Gastroesophageal sphincter (tissue), 4 donors: ENCODE measurements around the gene BSPRY. TPM values are rescaled to one million over a fixed set of nuclear protein-coding genes. Genes with fewer than 3 reads are reported as not detected.
A peak's percentile ranks its signal among the peaks of the same experiment; 100 is the strongest.

Source experiments
- ATAC-seq: fragments of 150-250 bp; one replicate; pipeline ENCODE4 v1.9.1; 2016; ENCODE audit warnings: mild to moderate bottlenecking, moderate library complexity
- H3K27ac ChIP-seq, 4 donors: fragments of 200-600 bp; sonication (generic) in 3 of 4; 1 replicate in 3 of 4; 2 replicates in 1 of 4; pipeline ENCODE4 v1.5.1; 2016 to 2019
- H3K27me3 ChIP-seq: fragments of 200-600 bp; sonication (generic); one replicate; pipeline ENCODE4 v1.5.1; 2019
- H3K36me3 ChIP-seq, 2 donors: fragments of 200-600 bp; sonication (generic); one replicate each; pipeline ENCODE4 v1.5.1; 2019; ENCODE audit warnings: control low read depth in 1 of 2
- H3K4me1 ChIP-seq, 3 donors: fragments of 200-600 bp; sonication (generic); 1 replicate in 2 of 3; 2 replicates in 1 of 3; pipeline ENCODE4 v1.5.1; 2016 to 2019; ENCODE audit warnings: control low read depth in 2 of 3
- H3K4me3 ChIP-seq, 2 donors: fragments of 200-600 bp; sonication (generic); one replicate each; pipeline ENCODE4 v1.5.1; 2019; ENCODE audit warnings: mild to moderate bottlenecking in 1 of 2, moderate library complexity in 1 of 2
- H3K9me3 ChIP-seq, 3 donors: fragments of 200-600 bp; sonication (generic); one replicate each; pipeline ENCODE4 v1.5.1; 2017 to 2019; ENCODE audit warnings: control low read depth in 2 of 3
- CTCF ChIP-seq, 4 experiments: fragments of 200-600 bp in 2 of 4; fragments of 450-650 bp in 2 of 4; sonication (generic) in 1 of 4; IDR thresholded peaks; one replicate each; pipeline ENCODE4 v1.5.1; 2017 to 2019; ENCODE audit warnings: antibody characterized with exemption in 4 of 4, mild to moderate bottlenecking in 2 of 4, moderate library complexity in 2 of 4
- EP300 ChIP-seq: sonication (generic); formaldehyde crosslinking; IDR thresholded peaks from one replicate; pipeline ENCODE4 v1.6.1; 2017; ENCODE audit warnings: antibody characterized with exemption, mild to moderate bottlenecking
- POLR2A ChIP-seq, 2 donors: fragments of 450-650 bp; IDR thresholded peaks; one replicate each; pipeline ENCODE4 v1.6.1; 2017; ENCODE audit warnings: antibody characterized with exemption in 2 of 2, mild to moderate bottlenecking in 2 of 2, moderate library complexity in 1 of 2
- POLR2AphosphoS5 ChIP-seq: sonication (generic); formaldehyde crosslinking; IDR thresholded peaks from one replicate; pipeline ENCODE4 v1.6.1; 2017; ENCODE audit warnings: antibody characterized with exemption
- WGBS, 2 donors: methylation state at CpG; one replicate each; pipeline ENCODE4 v1.1.5; 2018; ENCODE audit warnings: low coverage in 1 of 2; 5-methylcytosine and 5-hydroxymethylcytosine counted together
- total RNA-seq, 4 donors: library from RNA; depleted of rRNA; stranded (reverse); fragments of >200 nt; gene quantifications; one replicate each; pipeline ENCODE4 v1.1.0, GENCODE V29; 2016

Gene BSPRY
- total RNA-seq, 4 donors from 2014 or later: 0.16 to 4.0 (median 0.36) TPM

DNA sequence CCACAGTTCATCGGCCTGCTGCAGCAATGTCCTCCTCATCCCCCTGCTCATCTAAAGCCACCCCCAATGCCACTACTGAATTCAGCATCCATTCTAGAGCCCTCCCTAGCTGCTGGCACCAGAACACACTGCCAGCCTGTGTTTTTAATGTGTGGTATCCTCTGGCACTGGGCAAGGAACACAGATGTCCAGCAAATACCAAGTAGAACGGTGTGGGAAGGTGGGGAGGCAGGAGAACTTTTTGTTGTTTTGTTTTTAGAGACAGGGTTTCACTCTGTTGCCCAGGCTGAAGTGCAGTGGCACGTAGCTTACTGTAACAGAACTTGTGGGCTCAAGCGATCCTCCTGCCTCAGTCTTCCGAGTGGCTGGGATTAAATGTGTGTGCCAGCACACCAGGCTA is 22.7 kb downstream of the BSPRY start:
- 88% methylated on average over 4 of the region's 5 CpGs; no CpG with 5 or more reads in 1 of the 2 donors for WGBS, 2 donors
- Histone ChIP-seq H3K27ac (no peak overlapping the region), H3K4me3 (no peak overlapping the region), H3K36me3 (peaks cover 0 to 31% of the 10 kb centered on the region in 2 donors), H3K9me3 (no peaks in the 10 kb centered on the region), H3K27me3 (no peaks in the 10 kb centered on the region), H3K4me1 (peaks cover 0 to 18% (median 4%) of the 10 kb centered on the region in 3 donors)
- ATAC-seq: no peak
- TF ChIP-seq EP300 (no peak), POLR2AphosphoS5 (no peak), POLR2A (IDR thresholded peaks at IDR 0.05) (no peak), CTCF (IDR thresholded peaks at IDR 0.05) (no peak)

DNA sequence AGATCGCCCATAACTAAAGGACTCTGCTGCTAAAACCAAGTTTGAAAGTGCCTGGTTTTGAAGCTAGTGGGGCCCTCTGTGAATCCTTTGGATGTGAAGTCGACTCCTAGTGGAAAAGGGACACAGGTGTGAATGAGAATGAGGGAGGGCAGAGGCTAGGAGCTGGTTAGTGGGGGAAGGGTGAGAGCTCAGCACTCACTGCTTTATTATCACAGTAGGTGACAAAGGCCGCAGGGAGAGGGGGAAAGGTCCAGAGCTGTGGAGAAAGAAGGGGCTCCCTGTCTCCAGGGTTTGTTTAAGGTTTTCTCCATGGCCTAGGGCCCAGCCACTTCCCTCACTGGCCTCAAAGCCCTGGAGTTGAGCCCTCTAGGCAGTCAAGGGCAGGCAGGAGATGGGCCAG is 23.9 kb downstream of the BSPRY start:
- Histone ChIP-seq H3K9me3 (no peaks in the 10 kb centered on the region), H3K4me3 (no peak overlapping the region), H3K4me1 (peaks cover 0 to 22% (median 4%) of the 10 kb centered on the region in 3 donors), H3K27ac (no peak overlapping the region), H3K36me3 (peaks cover 0 to 31% of the 10 kb centered on the region in 2 donors), H3K27me3 (no peaks in the 10 kb centered on the region)
- TF ChIP-seq EP300 (no peak), POLR2A (IDR thresholded peaks at IDR 0.05) (no peak), POLR2AphosphoS5 (no peak), CTCF (IDR thresholded peaks at IDR 0.05) (no peak)
- ATAC-seq: no peak
- 20 to 50% methylated on average over 1 to 3 of the region's 3 CpGs for WGBS, 2 donors

GRCh38 chr9:113373676-113374392 is 24.5 kb downstream of the BSPRY start:
- no peak for TF ChIP-seq CTCF (IDR thresholded peaks at IDR 0.05)
- no peak for TF ChIP-seq POLR2A (IDR thresholded peaks at IDR 0.05)
- no peak for TF ChIP-seq POLR2AphosphoS5
- TF ChIP-seq EP300: no peak
- Histone ChIP-seq H3K36me3 (peaks cover 0 to 31% of the 10 kb centered on the region in 2 donors), H3K27me3 (no peaks in the 10 kb centered on the region), H3K4me3 (no peak overlapping the region), H3K4me1 (peaks cover 0 to 22% (median 4%) of the 10 kb centered on the region in 3 donors), H3K27ac (no peak overlapping the region), H3K9me3 (no peaks in the 10 kb centered on the region)
- no peak for ATAC-seq
- WGBS, 2 donors: no CpG with 5 or more reads among the region's 24 CpGs

DNA sequence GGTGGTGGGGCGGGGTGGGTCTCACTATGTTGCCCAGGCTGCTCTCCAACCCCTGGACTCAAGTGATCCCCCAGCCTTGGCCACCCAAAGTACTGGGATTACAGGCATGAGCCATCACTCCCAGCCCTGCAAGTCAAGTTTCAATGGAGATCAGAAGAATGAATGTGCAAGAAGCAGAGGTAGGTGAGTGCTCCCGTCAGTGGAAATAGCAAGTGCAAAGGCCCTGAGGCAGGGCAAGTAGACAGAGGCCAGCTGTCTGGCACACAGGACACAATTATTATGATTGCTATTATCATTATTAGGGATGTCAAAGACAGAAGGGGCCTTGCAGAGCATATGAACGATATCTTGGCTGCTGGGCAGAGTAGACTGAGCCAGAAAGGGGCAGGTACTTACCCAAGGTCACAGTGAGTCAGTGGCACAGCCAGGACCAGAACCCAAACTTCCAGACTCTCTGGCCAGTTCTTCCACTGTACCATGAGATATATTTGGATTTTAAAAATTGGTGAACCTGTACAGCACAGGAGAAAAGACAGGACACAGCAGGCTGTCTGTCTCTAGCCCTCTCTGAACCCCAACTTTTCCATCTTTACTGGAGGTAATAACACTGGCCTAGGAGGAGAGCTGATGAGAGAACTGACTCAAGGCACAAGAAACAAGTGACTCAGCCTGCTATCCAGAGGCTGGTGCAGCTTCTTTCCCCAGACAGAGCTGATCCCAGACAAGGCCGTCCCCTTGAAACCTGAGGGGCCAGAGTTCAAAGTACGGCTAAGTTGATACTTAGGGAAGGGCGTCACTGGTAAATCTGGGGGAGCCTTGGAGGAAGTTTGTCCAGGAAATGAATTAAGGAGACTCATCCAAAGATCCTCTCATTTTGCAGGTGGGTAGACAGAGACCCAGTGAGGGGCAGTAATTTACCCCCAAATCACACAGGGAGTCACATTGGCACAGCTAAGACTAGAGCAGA is 26.0 kb downstream of the BSPRY start:
- ATAC-seq: no peak
- Histone ChIP-seq H3K36me3 (peaks cover 0 to 31% of the 10 kb centered on the region in 2 donors), H3K27ac (no peak overlapping the region), H3K27me3 (no peaks in the 10 kb centered on the region), H3K4me1 (peaks cover 0 to 22% (median 4%) of the 10 kb centered on the region in 3 donors), H3K9me3 (no peaks in the 10 kb centered on the region), H3K4me3 (peak overlapping the region in 1 of 2 donors; percentile 71)
- WGBS, 2 donors: 78 to 88% methylated on average over 2 of the region's 6 CpGs
- TF ChIP-seq POLR2A (IDR thresholded peaks at IDR 0.05): no peak
- no peak for TF ChIP-seq POLR2AphosphoS5
- TF ChIP-seq CTCF (IDR thresholded peaks at IDR 0.05): no peak
